DOHH2 (cell line): ENCODE measurements around the gene CENPP.
"Not testable (repeated sequence)": the region's sequence is repeated elsewhere in the genome, so short reads cannot be mapped to it uniquely, and the experiment has no call there.

Source experiments
- H3F3A ChIP-seq: fragments of 200-600 bp; sonication (generic), shearing (Covaris generic); 2 replicates; pipeline ENCODE4 v1.6.0; 2016; ENCODE audit warnings: antibody characterized with exemption, mild to moderate bottlenecking; ENCODE audit not compliant: control insufficient read depth, insufficient read depth
- H3K27ac ChIP-seq: fragments of 200-600 bp; sonication (generic); 2 replicates; pipeline ENCODE4 v1.5.1; 2014; ENCODE audit warnings: low read depth, mild to moderate bottlenecking, low read length, moderate library complexity
- H3K27me3 ChIP-seq: fragments of 200-600 bp; sonication (generic); 2 replicates; pipeline ENCODE4 v1.6.1; 2014; ENCODE audit warnings: mild to moderate bottlenecking, low read length, mixed read lengths; ENCODE audit not compliant: control insufficient read depth
- H3K36me3 ChIP-seq: fragments of 200-600 bp; sonication (generic); 2 replicates; pipeline ENCODE4 v1.6.1; 2014; ENCODE audit warnings: mild to moderate bottlenecking, low read length, moderate library complexity, mixed read lengths; ENCODE audit not compliant: control insufficient read depth
- H3K4me1 ChIP-seq: fragments of 200-600 bp; sonication (generic); 2 replicates; pipeline ENCODE4 v1.6.1; 2014; ENCODE audit warnings: mild to moderate bottlenecking, low read length, mixed read lengths; ENCODE audit not compliant: control insufficient read depth
- H3K4me2 ChIP-seq: fragments of 200-600 bp; sonication (generic); 2 replicates; pipeline ENCODE4 v1.6.0; 2014; ENCODE audit warnings: mild to moderate bottlenecking, low read length, moderate library complexity
- H3K4me3 ChIP-seq: fragments of 200-600 bp; sonication (generic); 2 replicates; pipeline ENCODE4 v1.5.1; 2014; ENCODE audit warnings: mild to moderate bottlenecking, low read length, mixed read lengths
- H3K79me2 ChIP-seq: fragments of 200-600 bp; sonication (generic); 2 replicates; pipeline ENCODE4 v1.6.1; 2014; ENCODE audit warnings: mild to moderate bottlenecking, low read length, mixed read lengths; ENCODE audit not compliant: control insufficient read depth
- H3K9me2 ChIP-seq: fragments of 200-600 bp; sonication (generic); replicated peaks from 2 replicates; pipeline ENCODE4 v1.6.1; 2014; ENCODE audit warnings: mild to moderate bottlenecking, low read length, mixed read lengths; ENCODE audit not compliant: control insufficient read depth
- H3K9me3 ChIP-seq: fragments of 200-600 bp; sonication (generic); 2 replicates; pipeline ENCODE4 v1.6.1; 2014; ENCODE audit warnings: antibody characterized with exemption, low read length, mixed read lengths; ENCODE audit not compliant: control insufficient read depth, insufficient read depth
- H4K20me1 ChIP-seq: fragments of 200-600 bp; sonication (generic); 2 replicates; pipeline ENCODE4 v1.6.0; 2014; ENCODE audit warnings: low read depth, mild to moderate bottlenecking, antibody characterized with exemption, low read length, moderate library complexity; ENCODE audit not compliant: control insufficient read depth, insufficient read depth
- EZH2phosphoT487 ChIP-seq: fragments of 200-600 bp; sonication (generic); IDR thresholded peaks from 2 replicates; pipeline ENCODE4 v1.6.1; 2017; ENCODE audit warnings: borderline replicate concordance, mild to moderate bottlenecking, antibody characterized with exemption, low read length, moderate library complexity, mixed read lengths
- TF ChIP-seq, protein P1 (sequence below): fragments of 200-600 bp; sonication (generic); IDR thresholded peaks from one replicate; pipeline ENCODE4 v1.5.1; 2014; ENCODE audit warnings: antibody characterized with exemption, mild to moderate bottlenecking, low read depth, low read length; ENCODE audit not compliant: poor library complexity, severe bottlenecking

Gene CENPP

DNA sequence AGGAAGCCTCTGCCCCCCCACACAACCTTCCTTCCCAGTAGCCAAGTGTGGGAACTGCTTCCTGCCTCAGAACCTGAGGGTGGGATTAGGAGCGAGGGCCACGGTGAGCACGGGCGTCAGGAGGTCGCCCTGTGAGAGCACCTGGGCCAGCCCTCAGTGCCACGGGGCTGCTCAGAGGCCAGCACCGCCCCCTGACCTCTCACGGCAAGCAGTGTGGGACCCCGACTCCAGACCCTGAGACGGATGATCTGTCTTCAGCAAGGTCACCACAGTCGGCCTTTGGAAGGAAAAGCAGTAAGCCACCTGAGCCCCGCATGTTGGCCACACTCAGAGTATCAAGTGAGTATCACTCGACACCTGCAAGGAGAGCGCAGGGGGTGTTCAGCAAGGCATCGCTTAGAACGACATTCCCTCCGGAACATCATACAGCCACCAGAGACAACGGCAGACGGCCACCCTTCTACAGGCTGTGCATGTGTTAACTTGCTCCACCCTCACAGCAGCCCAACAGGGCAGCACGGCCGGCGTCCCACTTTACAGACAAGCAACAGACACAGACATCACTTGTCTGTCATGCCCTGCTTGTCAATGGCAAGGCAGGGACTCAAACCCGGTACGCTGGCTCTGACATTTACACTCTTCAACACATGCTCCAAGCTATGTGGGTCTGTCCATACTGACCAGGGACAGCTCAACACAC, 294.0 kb downstream of the CENPP start:
- TF ChIP-seq, protein P1, sequence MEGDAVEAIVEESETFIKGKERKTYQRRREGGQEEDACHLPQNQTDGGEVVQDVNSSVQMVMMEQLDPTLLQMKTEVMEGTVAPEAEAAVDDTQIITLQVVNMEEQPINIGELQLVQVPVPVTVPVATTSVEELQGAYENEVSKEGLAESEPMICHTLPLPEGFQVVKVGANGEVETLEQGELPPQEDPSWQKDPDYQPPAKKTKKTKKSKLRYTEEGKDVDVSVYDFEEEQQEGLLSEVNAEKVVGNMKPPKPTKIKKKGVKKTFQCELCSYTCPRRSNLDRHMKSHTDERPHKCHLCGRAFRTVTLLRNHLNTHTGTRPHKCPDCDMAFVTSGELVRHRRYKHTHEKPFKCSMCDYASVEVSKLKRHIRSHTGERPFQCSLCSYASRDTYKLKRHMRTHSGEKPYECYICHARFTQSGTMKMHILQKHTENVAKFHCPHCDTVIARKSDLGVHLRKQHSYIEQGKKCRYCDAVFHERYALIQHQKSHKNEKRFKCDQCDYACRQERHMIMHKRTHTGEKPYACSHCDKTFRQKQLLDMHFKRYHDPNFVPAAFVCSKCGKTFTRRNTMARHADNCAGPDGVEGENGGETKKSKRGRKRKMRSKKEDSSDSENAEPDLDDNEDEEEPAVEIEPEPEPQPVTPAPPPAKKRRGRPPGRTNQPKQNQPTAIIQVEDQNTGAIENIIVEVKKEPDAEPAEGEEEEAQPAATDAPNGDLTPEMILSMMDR: no peak
- no peak for TF ChIP-seq EZH2phosphoT487
- no peaks in the 10 kb centered on the region for H3K4me1 ChIP-seq
- no peak overlapping the region for H3K4me3 ChIP-seq
- H3K9me2 ChIP-seq: no peaks in the 10 kb centered on the region
- H3K27me3 ChIP-seq: no peaks in the 10 kb centered on the region
- no peak overlapping the region for H3K4me2 ChIP-seq
- no peaks in the 10 kb centered on the region for H3K9me3 ChIP-seq
- H3K36me3 ChIP-seq: peaks cover 32% of the 10 kb centered on the region
- no peaks in the 10 kb centered on the region for H3K79me2 ChIP-seq
- H3F3A ChIP-seq: no peaks in the 10 kb centered on the region
- no peaks in the 10 kb centered on the region; the same call in 1 of the 2 replicates for H4K20me1 ChIP-seq
- H3K27ac ChIP-seq: no peak overlapping the region

DNA sequence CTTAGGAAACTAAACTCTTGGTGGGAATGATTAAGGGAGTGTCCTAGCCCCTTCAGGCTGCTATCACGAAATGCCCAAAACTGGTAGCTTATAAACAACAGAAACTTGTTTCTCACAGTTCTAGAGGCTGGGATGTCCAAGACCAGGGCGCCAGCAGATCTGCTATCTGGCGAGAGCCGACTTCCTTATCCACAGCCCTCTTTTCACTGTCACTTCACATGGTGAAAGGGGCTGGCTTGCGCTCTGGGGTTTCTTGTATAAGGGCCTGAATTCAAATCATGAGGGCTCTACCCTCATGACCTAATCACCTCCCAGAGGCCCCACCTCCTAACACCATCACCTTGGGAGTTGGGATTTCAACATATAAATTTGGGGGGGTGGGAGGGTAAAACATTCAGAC, 295.1 kb downstream of the CENPP start:
- Histone ChIP-seq H3K9me3 (no peaks in the 10 kb centered on the region), H3K27me3 (no peaks in the 10 kb centered on the region), H3K36me3 (peaks cover 24% of the 10 kb centered on the region), H4K20me1 (no peaks in the 10 kb centered on the region; the same call in 1 of the 2 replicates), H3K79me2 (no peaks in the 10 kb centered on the region), H3K9me2 (no peaks in the 10 kb centered on the region), H3K27ac (no peak overlapping the region), H3K4me3 (no peak overlapping the region), H3K4me2 (no peak overlapping the region), H3K4me1 (no peaks in the 10 kb centered on the region), H3F3A (no peaks in the 10 kb centered on the region)
- TF ChIP-seq, protein P1: no peak
- TF ChIP-seq EZH2phosphoT487: no peak

GRCh38 chr9:92623936-92624335, 298.2 kb downstream of the CENPP start:
- H4K20me1 ChIP-seq, H3F3A ChIP-seq, H3K9me2 ChIP-seq, H3K36me3 ChIP-seq, H3K4me3 ChIP-seq, H3K9me3 ChIP-seq, H3K27me3 ChIP-seq, H3K4me2 ChIP-seq, H3K27ac ChIP-seq, H3K4me1 ChIP-seq, H3K79me2 ChIP-seq: not testable (repeated sequence)

DNA sequence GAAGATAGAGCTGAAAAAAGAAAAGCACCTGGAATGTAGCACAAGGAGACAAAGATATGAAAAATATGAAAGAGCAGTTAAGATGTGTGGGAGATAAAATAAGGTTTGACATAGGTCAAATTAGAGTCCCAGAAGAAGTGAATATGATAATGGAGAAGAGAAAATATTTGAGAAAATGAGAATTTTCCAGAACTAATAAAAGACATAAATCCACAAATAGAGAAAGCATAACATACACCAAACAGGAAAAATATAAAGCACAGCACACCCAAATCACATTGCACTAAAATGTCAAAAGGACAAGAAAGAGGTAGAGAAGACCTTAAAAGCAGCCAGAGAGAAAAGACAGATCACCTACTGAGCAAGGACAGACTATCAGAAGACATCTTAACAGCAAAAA, 300.7 kb downstream of the CENPP start:
- H3K36me3 ChIP-seq: peaks cover 8% of the 10 kb centered on the region; the same call in 1 of the 2 replicates

More for the DNA sequence above, 300.7 kb downstream of the CENPP start:
- Histone ChIP-seq H3K4me2 (no peak overlapping the region), H3K4me3 (no peak overlapping the region), H3K9me2 (no peaks in the 10 kb centered on the region), H4K20me1 (no peaks in the 10 kb centered on the region), H3K79me2 (no peaks in the 10 kb centered on the region), H3K27ac (no peak overlapping the region), H3K9me3 (no peaks in the 10 kb centered on the region), H3K4me1 (no peaks in the 10 kb centered on the region), H3F3A (no peaks in the 10 kb centered on the region), H3K27me3 (no peaks in the 10 kb centered on the region)
- TF ChIP-seq, protein P1: no peak
- no peak for TF ChIP-seq EZH2phosphoT487
